Lung (tissue), 12 donors: Measurements from ENCODE around the gene PMPCA. TPM values are rescaled to one million over a fixed set of nuclear protein-coding genes. Genes with fewer than 3 reads are reported as not detected.

ENCODE experiments used
- ATAC-seq: fragments of 200-7000 bp; cut with Tn5 transposase; one replicate; pipeline ENCODE4 v1.9.1; 2020; ENCODE audit warnings: moderate number of reproducible peaks; ENCODE audit not compliant: insufficient read depth, low FRiP score
- DNase-seq, 3 donors: peaks; one replicate each; pipeline ENCODE4 v3.0.0-alpha.2; 2013 to 2017
- H3K27ac ChIP-seq, 2 donors: one replicate each; pipeline ENCODE4 v1.5.1; 2013; ENCODE audit warnings: mild to moderate bottlenecking in 2 of 2, moderate library complexity in 2 of 2, control low read depth in 1 of 2, inconsistent platforms in 1 of 2, low read depth in 1 of 2, low read length in 1 of 2
- H3K27me3 ChIP-seq, 3 donors: one replicate each; pipeline ENCODE4 v1.5.1; 2013; ENCODE audit warnings: low read length in 2 of 3; ENCODE audit not compliant: control insufficient read depth in 3 of 3, insufficient read depth in 3 of 3
- H3K36me3 ChIP-seq, 4 donors: one replicate each; pipeline ENCODE4 v1.5.1; 2013; ENCODE audit warnings: low read length in 4 of 4, mild to moderate bottlenecking in 1 of 4, moderate library complexity in 1 of 4; ENCODE audit not compliant: control insufficient read depth in 4 of 4, insufficient read depth in 4 of 4
- H3K4me1 ChIP-seq, 5 donors: one replicate each; pipeline ENCODE4 v1.5.1; 2013; ENCODE audit warnings: low read length in 5 of 5, mild to moderate bottlenecking in 2 of 5, moderate library complexity in 1 of 5; ENCODE audit not compliant: control insufficient read depth in 5 of 5, insufficient read depth in 5 of 5
- H3K4me3 ChIP-seq: one replicate; pipeline ENCODE4 v1.5.1; 2013; ENCODE audit warnings: mild to moderate bottlenecking, control low read depth, moderate library complexity
- H3K9ac ChIP-seq, 2 donors: one replicate each; pipeline ENCODE4 v1.5.1; 2013; ENCODE audit warnings: low read length in 2 of 2, control low read depth in 1 of 2; ENCODE audit not compliant: insufficient read depth in 1 of 2
- H3K9me3 ChIP-seq, 4 donors: one replicate each; pipeline ENCODE4 v1.5.1; 2013; ENCODE audit warnings: low read length in 3 of 4, mild to moderate bottlenecking in 1 of 4, moderate library complexity in 1 of 4; ENCODE audit not compliant: control insufficient read depth in 4 of 4, insufficient read depth in 3 of 4
- WGBS, 2 donors: extraction: QIAGEN DNeasy Blood & Tissue Kit; methylation state at CpG; one replicate each; pipeline ENCODE4 v1.1.7; 2013; 5-methylcytosine and 5-hydroxymethylcytosine counted together
- polyA plus RNA-seq, 2 donors: library from polyadenylated mRNA; stranded (reverse); fragments of 200-250 nt; gene quantifications; one replicate each; pipeline ENCODE4 v1.2.1, GENCODE V29; 2013
- total RNA-seq, 2 donors: library from RNA; depleted of rRNA in 1 of 2; stranded (reverse); fragments of >200 nt in 1 of 2; gene quantifications; one replicate each; pipeline ENCODE4 v1.2.1, GENCODE V29; 2014 to 2021
- TF ChIP-seq, protein P1 (sequence below): IDR thresholded peaks from 2 replicates; pipeline ENCODE4 v1.5.1; 2012; ENCODE audit warnings: mild to moderate bottlenecking; ENCODE audit errors: control extremely low read depth, extremely low read depth
- donor health status: control.
- donor health status: control.
- donor health status: Bipolar disorder and iron deficiency.
- donor health status: healthy.
- donor health status: DM: yes; HTN: yes; CAD: no.

The PMPCA gene
- total and polyA plus RNA-seq, 4 donors = 26.5 to 46.7 (median 40.5) TPM

DNA sequence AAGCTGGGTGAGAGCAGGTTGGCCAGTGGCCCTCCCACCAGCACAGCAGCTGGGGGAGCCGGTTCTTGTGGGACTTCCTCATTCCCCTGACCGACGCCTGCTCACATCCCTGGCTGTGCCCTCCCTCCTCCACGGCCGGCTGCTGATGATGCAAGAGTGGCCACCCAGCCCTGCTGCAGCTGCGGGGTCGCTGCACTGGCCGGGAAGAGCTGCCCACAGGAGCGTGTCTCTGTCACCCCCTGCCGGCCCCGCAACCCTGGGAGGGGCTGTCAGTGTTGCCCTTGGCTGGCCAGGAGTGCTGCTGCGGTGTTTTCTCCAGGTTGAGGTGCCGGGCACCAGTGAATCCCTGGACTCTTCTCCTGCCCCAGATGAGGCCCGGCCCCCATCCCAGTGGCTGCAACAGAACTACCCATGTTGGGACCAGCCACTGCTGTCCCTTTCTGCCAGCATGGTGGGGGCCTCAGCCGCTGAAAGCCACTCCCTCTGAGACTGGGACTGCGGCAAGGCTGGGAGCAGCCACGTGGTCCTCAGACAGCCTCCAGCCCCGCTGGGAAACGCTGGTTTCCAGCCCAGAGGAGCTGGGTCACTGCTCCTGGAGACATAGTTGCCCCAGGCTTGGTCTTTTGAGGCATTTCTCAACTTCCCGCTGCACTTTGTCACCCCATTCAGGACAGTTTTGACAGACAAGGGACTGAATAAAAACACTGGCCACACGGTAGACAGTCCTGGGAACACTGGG, 37.7 kb upstream of the PMPCA start:
- Histone ChIP-seq H3K9me3 (no peaks in the 10 kb centered on the region), H3K27me3 (no peaks in the 10 kb centered on the region), H3K9ac (no peak overlapping the region), H3K36me3 (no peaks in the 10 kb centered on the region), H3K4me1 (peaks cover 0 to 19% (median 6%) of the 10 kb centered on the region in 5 donors), H3K27ac (peak overlapping the region in 1 of 2 donors; percentile 69), H3K4me3 (no peak overlapping the region)
- ATAC-seq (peak; percentile 50), DNase-seq (peak; percentile 70 to 76 (median 76))
- 7 to 18% methylated on average over 17 to 21 of the region's 21 CpGs for WGBS, 2 donors
- TF ChIP-seq, protein P1, sequence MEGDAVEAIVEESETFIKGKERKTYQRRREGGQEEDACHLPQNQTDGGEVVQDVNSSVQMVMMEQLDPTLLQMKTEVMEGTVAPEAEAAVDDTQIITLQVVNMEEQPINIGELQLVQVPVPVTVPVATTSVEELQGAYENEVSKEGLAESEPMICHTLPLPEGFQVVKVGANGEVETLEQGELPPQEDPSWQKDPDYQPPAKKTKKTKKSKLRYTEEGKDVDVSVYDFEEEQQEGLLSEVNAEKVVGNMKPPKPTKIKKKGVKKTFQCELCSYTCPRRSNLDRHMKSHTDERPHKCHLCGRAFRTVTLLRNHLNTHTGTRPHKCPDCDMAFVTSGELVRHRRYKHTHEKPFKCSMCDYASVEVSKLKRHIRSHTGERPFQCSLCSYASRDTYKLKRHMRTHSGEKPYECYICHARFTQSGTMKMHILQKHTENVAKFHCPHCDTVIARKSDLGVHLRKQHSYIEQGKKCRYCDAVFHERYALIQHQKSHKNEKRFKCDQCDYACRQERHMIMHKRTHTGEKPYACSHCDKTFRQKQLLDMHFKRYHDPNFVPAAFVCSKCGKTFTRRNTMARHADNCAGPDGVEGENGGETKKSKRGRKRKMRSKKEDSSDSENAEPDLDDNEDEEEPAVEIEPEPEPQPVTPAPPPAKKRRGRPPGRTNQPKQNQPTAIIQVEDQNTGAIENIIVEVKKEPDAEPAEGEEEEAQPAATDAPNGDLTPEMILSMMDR = no peak

DNA sequence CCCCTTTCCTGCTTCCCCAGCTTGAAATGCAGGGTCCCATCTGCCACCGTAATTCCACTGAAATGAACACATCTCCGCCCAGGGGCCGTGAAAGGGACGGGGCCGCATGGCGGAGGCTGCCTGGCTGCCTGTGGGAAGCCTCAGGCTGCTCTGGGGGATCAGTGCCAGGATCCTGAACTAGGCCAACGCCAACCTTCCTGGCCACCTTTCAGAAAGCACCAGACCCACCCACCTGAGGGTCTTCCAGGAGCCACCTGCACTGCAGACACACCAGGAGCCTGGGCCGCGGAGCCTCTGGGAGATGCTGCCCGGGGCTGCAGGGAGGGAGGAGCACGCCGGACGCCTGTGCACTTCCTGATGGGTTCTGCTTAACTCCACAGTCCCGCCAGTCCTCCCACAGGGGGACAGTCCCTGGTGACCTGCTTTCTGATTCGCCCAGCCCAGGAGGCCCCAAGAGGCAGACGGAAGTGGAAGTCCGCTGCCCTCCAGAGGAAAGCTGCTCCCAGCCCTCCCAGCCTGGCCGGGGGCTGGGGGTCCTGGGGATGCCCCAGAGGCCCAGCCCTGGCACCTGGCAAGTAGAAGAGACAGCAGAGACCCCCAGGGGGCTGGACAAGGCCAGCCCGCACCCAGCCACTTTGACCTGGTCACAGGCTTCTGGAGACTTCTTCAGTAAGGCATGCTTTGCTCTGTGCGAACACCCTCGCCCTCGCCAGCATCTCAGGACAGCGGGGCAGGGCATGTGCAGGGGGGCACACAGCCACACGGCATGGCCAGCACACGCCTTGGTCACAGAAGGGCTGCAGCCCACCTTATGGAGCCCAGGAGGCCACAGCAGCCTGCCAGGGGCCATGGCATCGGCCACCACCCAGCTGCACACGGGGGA, 36.9 kb upstream of the PMPCA start, which contains the start of gene CARD9:
Gene CARD9 (minus strand): TSS at position 370 of the 883 bp plus-strand sequence. CDS start 1,591 bp downstream, outside the sequence.
- Histone ChIP-seq H3K4me1 (peaks cover 0 to 19% (median 6%) of the 10 kb centered on the region in 5 donors), H3K36me3 (peaks cover 0 to 6% (median 1%) of the 10 kb centered on the region in 4 donors), H3K9me3 (no peaks in the 10 kb centered on the region), H3K9ac (no peak within 1 kb of the TSS), H3K27ac (peak within 1 kb of the TSS in 1 of 2 donors; percentile 52), H3K27me3 (no peaks in the 10 kb centered on the region), H3K4me3 (no peak within 1 kb of the TSS)
- 42 to 65% methylated on average over 24 to 27 of the region's 27 CpGs for WGBS, 2 donors
- ATAC-seq (peak; percentile 53), DNase-seq (no peak)
- TF ChIP-seq, protein P1 = no peak

DNA sequence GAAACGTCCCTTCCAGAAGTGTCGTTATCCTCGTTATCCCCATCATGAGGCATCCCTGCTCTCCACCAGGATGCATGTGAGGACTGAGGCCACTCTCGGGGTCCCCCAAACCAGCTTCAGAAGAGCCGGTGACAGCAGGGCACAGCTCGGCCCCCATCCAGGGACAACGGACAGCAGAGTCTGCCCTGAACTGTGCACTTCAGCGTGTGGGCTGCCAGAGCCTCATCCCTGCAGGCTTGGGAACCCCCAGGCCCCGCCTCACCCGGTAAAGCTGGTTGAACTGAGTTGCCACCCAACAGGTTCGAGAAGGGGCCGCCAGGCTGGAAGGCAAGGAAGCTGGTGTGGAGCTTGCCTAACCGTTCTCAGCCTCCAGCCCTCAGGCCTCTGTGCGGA, 36.3 kb upstream of the PMPCA start:
- Histone ChIP-seq H3K4me1 (peaks cover 0 to 19% (median 6%) of the 10 kb centered on the region in 5 donors), H3K9ac (no peak overlapping the region), H3K36me3 (peaks cover 0 to 12% (median 1%) of the 10 kb centered on the region in 4 donors), H3K27me3 (no peaks in the 10 kb centered on the region), H3K27ac (no peak overlapping the region), H3K4me3 (no peak overlapping the region), H3K9me3 (no peaks in the 10 kb centered on the region)
- 86 to 88% methylated on average over 14 of the region's 14 CpGs for WGBS, 2 donors
- TF ChIP-seq, protein P1 = no peak
- DNase-seq = no peak
- ATAC-seq = no peak
